Measurements from ENCODE around the gene MEI4. TPM values are rescaled to one million over a fixed set of nuclear protein-coding genes. Genes with fewer than 3 reads are reported as not detected.

The MEI4 gene
- total RNA-seq, 1 experiment from 2014 or later, result not detected

GRCh38 chr6:77763124-77763523 is 110.3 kb downstream of the MEI4 start:
- RAD21 ChIA-PET (ENCODE audit: low non-redundant PET in 1 of 2, low total read pairs in 2 of 2, uncharacterized antibody in 2 of 2, unreplicated experiment in 2 of 2), result no interaction called here

More at GRCh38 chr6:77763124-77763523, 110.3 kb downstream of the MEI4 start:
- H3K9me3 ChIP-seq (ENCODE audit: control insufficient read depth in 1 of 2, insufficient read depth in 1 of 2, low read depth in 1 of 2, low read length in 2 of 2), result no peaks in the 10 kb centered on the region
- H3K9me2 ChIP-seq (ENCODE audit: insufficient read depth), result no peaks in the 10 kb centered on the region
- no peaks in the 10 kb centered on the region for H3K36me3 ChIP-seq (ENCODE audit: control insufficient read depth in 1 of 2, insufficient read depth in 2 of 2, low read length in 2 of 2)
- H3K4me2 ChIP-seq (ENCODE audit: low read length), result no peak overlapping the region
- POLR2A ChIA-PET, result no interaction called here
- intact Hi-C loops (cut with micrococcal nuclease), result no loop called here
- ATAC-seq (no peak), DNase-seq (ENCODE audit: low read depth, low spot score) (no peak)
- no peak overlapping the region for H3K4me3 ChIP-seq (replicated peaks in 1 of 2; ENCODE audit: low read depth in 1 of 2, low read length in 2 of 2)
- H2AFZ ChIP-seq (ENCODE audit: low read depth, low read length, poor library complexity, severe bottlenecking), result no peak overlapping the region
- BruUV-seq (replicated peaks), result no TSS peak
- H3K27me3 ChIP-seq (ENCODE audit: insufficient read depth, low read length), result no peaks in the 10 kb centered on the region
- no peaks in the 10 kb centered on the region for H3K4me1 ChIP-seq (ENCODE audit: control insufficient read depth in 1 of 2, insufficient read depth in 2 of 2, low read length in 2 of 2)
- no peak overlapping the region for H3K27ac ChIP-seq (ENCODE audit: low read depth, low read length)
- CTCF ChIA-PET, result no interaction called here
- no peak overlapping the region for H3K9ac ChIP-seq (ENCODE audit: low read length)
- no peak for TF ChIP-seq ZNF274 (IDR thresholded peaks at IDR 0.05; ENCODE audit: low read depth, low read length)
- no peak for TF ChIP-seq POLR2AphosphoS5 (IDR thresholded peaks at IDR 0.05; ENCODE audit: low read depth, low read length)
- TF ChIP-seq RAD21 (IDR thresholded peaks at IDR 0.05; ENCODE audit: low read depth), result no peak
- TF ChIP-seq FOSL1 (IDR thresholded peaks at IDR 0.05; ENCODE audit: low read depth), result no peak
- TF ChIP-seq TCF7L2 (IDR thresholded peaks at IDR 0.05; ENCODE audit: borderline replicate concordance, extremely low read depth, insufficient read depth, insufficient read length), result no peak
- TF ChIP-seq ELF1 (IDR thresholded peaks at IDR 0.05; ENCODE audit: borderline replicate concordance, low read depth), result no peak
- TF ChIP-seq, protein P1, sequence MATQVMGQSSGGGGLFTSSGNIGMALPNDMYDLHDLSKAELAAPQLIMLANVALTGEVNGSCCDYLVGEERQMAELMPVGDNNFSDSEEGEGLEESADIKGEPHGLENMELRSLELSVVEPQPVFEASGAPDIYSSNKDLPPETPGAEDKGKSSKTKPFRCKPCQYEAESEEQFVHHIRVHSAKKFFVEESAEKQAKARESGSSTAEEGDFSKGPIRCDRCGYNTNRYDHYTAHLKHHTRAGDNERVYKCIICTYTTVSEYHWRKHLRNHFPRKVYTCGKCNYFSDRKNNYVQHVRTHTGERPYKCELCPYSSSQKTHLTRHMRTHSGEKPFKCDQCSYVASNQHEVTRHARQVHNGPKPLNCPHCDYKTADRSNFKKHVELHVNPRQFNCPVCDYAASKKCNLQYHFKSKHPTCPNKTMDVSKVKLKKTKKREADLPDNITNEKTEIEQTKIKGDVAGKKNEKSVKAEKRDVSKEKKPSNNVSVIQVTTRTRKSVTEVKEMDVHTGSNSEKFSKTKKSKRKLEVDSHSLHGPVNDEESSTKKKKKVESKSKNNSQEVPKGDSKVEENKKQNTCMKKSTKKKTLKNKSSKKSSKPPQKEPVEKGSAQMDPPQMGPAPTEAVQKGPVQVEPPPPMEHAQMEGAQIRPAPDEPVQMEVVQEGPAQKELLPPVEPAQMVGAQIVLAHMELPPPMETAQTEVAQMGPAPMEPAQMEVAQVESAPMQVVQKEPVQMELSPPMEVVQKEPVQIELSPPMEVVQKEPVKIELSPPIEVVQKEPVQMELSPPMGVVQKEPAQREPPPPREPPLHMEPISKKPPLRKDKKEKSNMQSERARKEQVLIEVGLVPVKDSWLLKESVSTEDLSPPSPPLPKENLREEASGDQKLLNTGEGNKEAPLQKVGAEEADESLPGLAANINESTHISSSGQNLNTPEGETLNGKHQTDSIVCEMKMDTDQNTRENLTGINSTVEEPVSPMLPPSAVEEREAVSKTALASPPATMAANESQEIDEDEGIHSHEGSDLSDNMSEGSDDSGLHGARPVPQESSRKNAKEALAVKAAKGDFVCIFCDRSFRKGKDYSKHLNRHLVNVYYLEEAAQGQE (IDR thresholded peaks at IDR 0.05; ENCODE audit: low read depth), result no peak
- no peak for TF ChIP-seq POLR2A (IDR thresholded peaks at IDR 0.05; ENCODE audit: borderline replicate concordance, extremely low read depth, insufficient read depth, insufficient read length)
- H3K79me2 ChIP-seq (ENCODE audit: insufficient read depth, low read length), result no peaks in the 10 kb centered on the region
- no peaks in the 10 kb centered on the region; the same call in 1 of the 2 replicates for H4K20me1 ChIP-seq (ENCODE audit: insufficient read depth)

Measured in HCT116 (cell line).